Fibroblast of villous mesenchyme (primary cell): ENCODE results near the gene ENGASE. TPM values are rescaled to one million over a fixed set of nuclear protein-coding genes. Genes with fewer than 3 reads are reported as not detected.

Experiments used
- DNase-seq: peaks from one replicate; pipeline ENCODE4 v3.0.0-alpha.2; 2010; ENCODE audit warnings: low read depth
- H3K4me3 ChIP-seq: 2 replicates; pipeline ENCODE4 v1.5.1; 2011; ENCODE audit warnings: low read depth, mild to moderate bottlenecking, low read length
- total RNA-seq: library from RNA; depleted of rRNA; stranded (reverse); fragments of >200 nt; gene quantifications from 2 replicates; pipeline ENCODE4 v1.2.3, GENCODE V29; 2012
- TF ChIP-seq, protein P1 (sequence below): IDR thresholded peaks from 2 replicates; pipeline ENCODE4 v1.5.1; 2012; ENCODE audit warnings: low read depth, mild to moderate bottlenecking, low read length; ENCODE audit not compliant: insufficient read depth

The ENGASE gene
- total RNA-seq, 1 donor, result 11.2 TPM

DNA sequence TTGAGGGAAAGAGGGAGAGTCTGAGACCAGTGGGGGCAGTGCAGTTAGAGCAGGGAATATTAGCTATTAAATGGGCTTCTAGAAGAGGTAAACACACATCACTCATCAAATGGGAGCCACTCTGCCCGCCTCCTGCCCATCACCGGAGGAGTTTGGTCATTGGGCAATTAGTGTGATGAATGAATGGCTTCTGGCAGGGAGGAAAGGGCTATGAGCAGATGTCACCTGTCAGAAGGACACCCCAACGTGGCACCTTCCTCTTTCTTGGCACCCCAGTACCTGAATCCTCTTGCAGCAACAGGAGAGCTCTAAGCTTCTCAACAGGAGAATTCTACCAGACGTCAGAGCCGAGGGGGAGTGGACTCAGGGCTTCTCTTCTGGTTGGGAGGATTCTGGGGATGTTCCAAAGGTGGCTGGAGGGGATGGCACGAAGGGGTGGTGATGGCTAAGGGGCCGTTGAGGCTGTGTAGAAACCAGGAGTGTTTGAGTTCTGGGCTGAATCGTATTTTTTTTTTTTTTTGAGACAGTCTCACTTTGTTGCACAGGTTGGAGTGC, 39.6 kb upstream of the ENGASE start:
- TF ChIP-seq, protein P1, sequence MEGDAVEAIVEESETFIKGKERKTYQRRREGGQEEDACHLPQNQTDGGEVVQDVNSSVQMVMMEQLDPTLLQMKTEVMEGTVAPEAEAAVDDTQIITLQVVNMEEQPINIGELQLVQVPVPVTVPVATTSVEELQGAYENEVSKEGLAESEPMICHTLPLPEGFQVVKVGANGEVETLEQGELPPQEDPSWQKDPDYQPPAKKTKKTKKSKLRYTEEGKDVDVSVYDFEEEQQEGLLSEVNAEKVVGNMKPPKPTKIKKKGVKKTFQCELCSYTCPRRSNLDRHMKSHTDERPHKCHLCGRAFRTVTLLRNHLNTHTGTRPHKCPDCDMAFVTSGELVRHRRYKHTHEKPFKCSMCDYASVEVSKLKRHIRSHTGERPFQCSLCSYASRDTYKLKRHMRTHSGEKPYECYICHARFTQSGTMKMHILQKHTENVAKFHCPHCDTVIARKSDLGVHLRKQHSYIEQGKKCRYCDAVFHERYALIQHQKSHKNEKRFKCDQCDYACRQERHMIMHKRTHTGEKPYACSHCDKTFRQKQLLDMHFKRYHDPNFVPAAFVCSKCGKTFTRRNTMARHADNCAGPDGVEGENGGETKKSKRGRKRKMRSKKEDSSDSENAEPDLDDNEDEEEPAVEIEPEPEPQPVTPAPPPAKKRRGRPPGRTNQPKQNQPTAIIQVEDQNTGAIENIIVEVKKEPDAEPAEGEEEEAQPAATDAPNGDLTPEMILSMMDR, result no peak
- H3K4me3 ChIP-seq, result no peak overlapping the region
- no peak for DNase-seq

GRCh38 chr17:79035686-79036085, 38.9 kb upstream of the ENGASE start:
- no peak overlapping the region for H3K4me3 ChIP-seq
- TF ChIP-seq, protein P1, result no peak
- DNase-seq, result no peak

GRCh38 chr17:79036181-79036580, 38.4 kb upstream of the ENGASE start:
- TF ChIP-seq, protein P1, result no peak
- no peak for DNase-seq
- no peak overlapping the region for H3K4me3 ChIP-seq

GRCh38 chr17:79036596-79036995, 38.0 kb upstream of the ENGASE start:
- TF ChIP-seq, protein P1, result no peak
- DNase-seq, result peak; percentile 96
- no peak overlapping the region for H3K4me3 ChIP-seq

GRCh38 chr17:79038545-79039135, 36.0 kb upstream of the ENGASE start:
- DNase-seq, result peak; percentile 97
- no peak overlapping the region for H3K4me3 ChIP-seq
- TF ChIP-seq, protein P1, result no peak

GRCh38 chr17:79039171-79039570, 35.5 kb upstream of the ENGASE start:
- no peak overlapping the region for H3K4me3 ChIP-seq
- TF ChIP-seq, protein P1, result no peak
- no peak for DNase-seq

- TF ChIP-seq, protein P1, result no peak
Observed at GRCh38 chr17:79039886-79040285, 34.7 kb upstream of the ENGASE start.

More at GRCh38 chr17:79039886-79040285, 34.7 kb upstream of the ENGASE start:
- no peak overlapping the region for H3K4me3 ChIP-seq
- DNase-seq, result no peak
